DMS53 treated with DMSO at 0.1 percent for 48 hours (cell line): ENCODE measurements around the gene CSPG5.

ENCODE experiments used
- DNase-seq: peaks from one replicate; lab custom pipeline; 2025; ENCODE audit not compliant: unreplicated experiment; lab: John Stamatoyannopoulos, UW

CSPG5 gene, protein sequence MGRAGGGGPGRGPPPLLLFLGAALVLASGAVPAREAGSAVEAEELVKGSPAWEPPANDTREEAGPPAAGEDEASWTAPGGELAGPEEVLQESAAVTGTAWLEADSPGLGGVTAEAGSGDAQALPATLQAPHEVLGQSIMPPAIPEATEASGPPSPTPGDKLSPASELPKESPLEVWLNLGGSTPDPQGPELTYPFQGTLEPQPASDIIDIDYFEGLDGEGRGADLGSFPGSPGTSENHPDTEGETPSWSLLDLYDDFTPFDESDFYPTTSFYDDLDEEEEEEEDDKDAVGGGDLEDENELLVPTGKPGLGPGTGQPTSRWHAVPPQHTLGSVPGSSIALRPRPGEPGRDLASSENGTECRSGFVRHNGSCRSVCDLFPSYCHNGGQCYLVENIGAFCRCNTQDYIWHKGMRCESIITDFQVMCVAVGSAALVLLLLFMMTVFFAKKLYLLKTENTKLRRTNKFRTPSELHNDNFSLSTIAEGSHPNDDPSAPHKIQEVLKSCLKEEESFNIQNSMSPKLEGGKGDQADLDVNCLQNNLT

GRCh38 chr3:47578691-47579632 is at the start of gene CSPG5:
Gene CSPG5 (minus strand): TSS chr3:47578865. CDS start chr3:47578693, 172 bp downstream.
- no peak for DNase-seq

GRCh38 chr3:47628426-47628825 is 49.8 kb upstream of the CSPG5 start:
- DNase-seq = no peak

DNA sequence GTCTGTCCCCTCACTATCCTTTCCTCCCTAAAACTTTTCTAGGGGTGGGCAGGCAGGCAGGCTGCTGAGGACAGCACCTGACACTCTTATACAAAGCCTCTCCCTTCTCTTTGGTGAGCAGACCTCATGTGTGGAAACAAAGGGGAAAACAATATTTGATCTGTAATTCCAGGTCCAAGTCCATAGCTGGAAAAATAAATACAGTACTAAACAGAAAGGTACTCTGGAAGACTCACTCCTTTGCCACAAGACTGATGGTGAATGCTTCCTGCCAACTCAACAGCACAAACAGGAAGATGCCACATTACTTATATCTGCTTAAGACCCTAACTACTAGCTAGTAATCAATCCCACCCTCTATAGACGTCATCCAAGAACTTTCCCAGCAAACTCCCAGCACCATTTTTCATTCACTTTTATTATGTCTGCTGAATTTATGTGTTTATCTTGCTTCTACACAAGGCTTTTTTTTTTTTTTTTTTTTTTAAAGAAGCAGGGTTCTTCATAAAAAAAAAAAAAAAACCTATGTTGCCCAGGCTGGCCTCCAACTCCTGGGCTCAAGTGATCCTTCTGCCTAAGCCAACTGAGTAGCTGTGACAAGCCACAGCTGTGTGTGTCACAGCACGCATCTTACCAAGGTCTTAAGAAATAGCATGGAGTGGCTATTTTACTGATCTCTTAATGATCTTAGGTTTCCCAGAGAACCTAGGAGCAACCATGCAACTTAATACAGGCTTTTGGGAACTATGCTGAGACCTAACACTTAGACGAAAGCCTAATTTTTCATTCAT is 44.2 kb upstream of the CSPG5 start:
- DNase-seq = no peak

DNA sequence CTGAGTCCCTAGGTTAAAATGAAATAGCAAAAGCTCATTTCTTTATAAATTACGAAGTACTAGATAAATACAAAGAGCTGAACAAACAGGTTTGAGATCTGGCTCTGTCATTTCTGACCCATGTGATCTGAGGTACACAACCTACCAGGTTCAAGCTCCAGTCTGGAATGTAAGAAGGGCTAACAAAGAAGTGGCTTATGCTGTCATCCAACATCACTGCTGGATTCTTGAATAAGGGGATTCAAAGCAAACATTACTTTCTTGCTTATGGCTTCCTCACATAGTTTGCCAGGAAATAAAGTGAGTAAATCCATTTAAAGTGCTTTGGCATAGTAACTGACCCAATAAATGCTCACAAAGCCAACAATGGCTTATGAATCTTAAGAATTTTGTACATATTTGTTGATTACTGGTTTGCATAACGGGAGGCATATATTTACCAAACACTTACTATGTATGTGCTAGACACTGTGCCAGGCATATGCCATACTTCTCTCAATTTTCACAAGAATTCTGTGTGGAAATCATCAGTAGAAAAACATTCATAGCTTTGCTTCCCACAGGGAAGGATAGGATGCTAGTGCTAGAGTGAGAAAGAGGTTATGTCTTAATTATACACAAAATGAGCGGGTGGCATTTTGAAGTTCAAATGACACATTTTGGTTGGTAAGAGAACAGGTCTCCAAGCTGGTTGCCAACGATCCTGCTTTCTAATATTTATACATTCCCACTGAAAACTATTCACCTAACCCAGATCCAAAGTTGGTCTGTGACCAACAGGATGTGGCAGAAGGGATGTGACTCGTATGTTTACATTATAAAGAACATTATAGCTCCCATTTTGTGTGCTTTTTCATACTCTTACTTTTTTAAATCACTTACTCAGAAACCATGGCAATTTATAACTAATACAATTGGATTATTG is 38.7 kb upstream of the CSPG5 start:
- DNase-seq = no peak

DNA sequence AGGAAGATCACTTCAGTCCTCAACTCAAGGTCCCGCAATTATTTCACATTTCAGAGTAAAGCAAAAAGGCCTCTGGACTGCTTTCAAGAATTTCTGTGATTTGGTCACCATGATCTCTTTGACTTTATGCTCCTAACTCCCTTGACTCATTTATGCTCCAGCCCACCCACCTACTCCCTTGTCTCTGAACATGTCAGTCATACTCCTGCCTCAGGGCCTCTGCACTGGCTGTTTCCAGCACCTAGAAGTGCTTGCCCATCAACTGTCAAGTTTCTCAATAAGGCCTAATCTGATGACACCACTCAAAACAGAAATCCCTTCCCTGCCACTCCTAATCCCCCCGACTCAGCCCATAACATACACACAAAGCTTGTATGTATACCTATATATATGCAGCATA is 36.1 kb upstream of the CSPG5 start:
- DNase-seq = no peak

- DNase-seq = no peak
Measured at GRCh38 chr3:47613722-47614121, 35.1 kb upstream of the CSPG5 start.

- DNase-seq = no peak
Measured at GRCh38 chr3:47612879-47613278, 34.2 kb upstream of the CSPG5 start.

DNA sequence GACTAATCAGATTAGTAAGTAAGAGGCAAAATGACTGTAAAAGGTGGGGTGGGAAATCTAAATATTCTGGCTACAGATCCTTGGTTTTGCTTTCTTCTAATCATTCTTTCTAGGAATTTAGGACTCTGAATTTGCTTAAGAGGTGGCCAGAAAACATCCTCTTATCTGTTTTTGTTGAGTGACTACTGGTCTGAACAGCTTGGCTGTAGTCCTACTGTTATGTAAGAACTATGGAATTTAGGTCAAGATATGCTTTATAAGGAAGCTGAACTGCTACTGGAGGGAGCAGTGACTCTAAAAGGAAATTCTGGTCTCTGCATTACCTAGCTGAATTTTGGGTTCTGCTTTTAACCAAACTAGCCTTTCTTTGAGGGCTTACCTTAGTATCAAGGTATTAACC is 33.5 kb upstream of the CSPG5 start:
- no peak for DNase-seq

DNA sequence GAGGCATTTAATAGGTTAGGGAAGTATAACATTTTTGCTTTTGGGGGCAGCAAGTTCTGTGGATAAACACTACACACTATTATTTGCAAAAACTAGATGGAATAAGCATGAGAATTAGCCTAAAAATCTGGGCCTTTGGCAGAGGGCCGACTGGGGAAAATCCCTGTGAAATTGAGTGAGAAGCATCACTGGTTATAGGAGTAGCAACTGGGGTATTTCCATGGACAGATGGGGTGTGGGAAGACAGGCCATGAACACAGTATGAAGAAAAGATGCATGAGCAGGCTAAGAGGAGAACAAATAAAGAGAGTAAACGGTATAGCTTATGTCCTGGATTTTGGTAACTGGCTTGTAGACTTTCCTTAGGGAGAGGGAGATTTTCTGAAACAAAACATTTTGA is 32.9 kb upstream of the CSPG5 start:
- no peak for DNase-seq

DNA sequence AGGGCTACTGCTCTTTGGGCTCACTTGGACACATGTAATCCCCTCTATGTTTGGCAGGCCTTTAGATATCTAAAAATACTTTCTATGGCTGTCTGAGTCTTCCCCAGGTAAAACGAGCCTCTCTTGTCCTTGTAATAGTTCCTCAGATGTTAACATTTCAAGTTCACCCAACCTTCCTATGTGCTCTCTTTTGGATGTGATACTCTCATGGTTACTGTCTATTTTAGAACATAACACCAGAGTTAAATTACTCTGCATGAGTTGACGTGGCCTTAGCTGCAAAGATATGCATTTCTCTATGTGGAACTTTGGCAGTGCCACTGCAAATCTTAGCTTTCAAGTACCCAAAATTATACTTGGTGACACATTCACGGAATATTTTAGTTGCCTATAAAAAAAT is 31.9 kb upstream of the CSPG5 start:
- DNase-seq = no peak

GRCh38 chr3:47607335-47607734 is 28.7 kb upstream of the CSPG5 start:
- DNase-seq = no peak

DNA sequence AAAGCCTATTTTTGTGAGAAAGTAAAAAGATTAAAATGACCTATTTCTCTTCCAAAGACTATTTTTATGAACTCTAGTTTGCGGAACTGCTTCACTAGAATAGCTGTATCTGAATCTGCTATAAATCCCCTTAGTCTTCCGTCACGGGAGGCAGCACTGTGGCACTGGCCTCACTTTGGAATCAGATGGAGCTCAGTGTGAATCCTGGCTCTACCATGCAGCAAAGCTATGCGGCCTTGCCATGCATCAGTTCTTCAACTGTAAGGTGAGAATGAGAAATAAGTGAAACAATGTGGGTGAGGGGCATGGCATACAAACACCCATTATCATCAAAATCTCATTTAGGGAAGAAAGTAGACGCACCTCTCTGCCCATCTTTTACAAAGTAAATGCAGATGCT is 27.5 kb upstream of the CSPG5 start:
- DNase-seq = no peak

- no peak for DNase-seq
Measured at GRCh38 chr3:47605652-47606051, 27.0 kb upstream of the CSPG5 start.

DNA sequence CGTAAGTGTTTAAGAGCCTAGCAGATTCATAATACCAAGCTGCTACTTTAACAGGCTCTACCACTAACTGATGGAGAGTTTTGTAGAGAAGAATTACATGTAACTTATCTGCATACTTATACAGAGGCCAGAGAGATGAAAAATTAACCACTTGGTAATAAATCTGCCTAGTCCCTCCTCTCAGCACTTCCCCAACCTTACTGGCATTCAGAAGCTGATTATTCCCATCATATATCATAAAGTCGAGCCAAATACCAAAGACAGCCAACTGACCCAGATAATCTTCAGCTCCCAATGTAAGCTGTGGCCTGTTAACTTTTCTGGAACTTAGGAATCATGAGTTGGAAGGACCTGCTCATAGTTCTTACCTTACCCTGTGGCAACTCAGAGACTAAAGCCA is 25.5 kb upstream of the CSPG5 start:
- no peak for DNase-seq

GRCh38 chr3:47603332-47603731 is 24.7 kb upstream of the CSPG5 start:
- DNase-seq = no peak

- no peak for DNase-seq
Measured at GRCh38 chr3:47601281-47601680, 22.6 kb upstream of the CSPG5 start.

DNA sequence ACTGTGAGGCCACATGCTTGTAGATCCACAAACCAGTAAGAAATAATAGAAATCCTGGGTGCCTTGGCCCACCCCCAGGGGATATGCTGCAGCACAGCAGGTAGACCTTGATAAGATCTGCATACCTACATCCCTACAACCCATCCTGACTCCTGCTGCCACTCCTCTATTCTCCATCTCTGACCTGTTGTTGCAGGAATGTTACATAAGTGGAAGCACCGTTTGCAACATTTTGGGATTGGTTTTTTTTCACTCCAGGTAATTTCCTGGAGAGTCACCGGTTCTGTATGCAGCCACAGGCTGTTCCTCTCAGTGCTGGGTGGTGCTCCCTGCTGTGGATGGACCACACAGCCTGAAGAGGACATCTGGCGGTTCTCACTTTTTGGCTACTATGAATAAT is 16.1 kb upstream of the CSPG5 start:
- no peak for DNase-seq

- DNase-seq = no peak
Measured at GRCh38 chr3:47592066-47592795, 13.6 kb upstream of the CSPG5 start.

- DNase-seq = no peak
Measured at GRCh38 chr3:47590216-47590615, 11.6 kb upstream of the CSPG5 start.
